Stimulated activated CD4-positive, alpha-beta T cell treated with anti-CD3 and anti-CD28 coated beads, Interleukin-1b, Interleukin-23, amount 100 ng/mL, for 1 hour (primary cell): ENCODE data around the gene KRT83.
"Not testable (repeated sequence)": the region's sequence is repeated elsewhere in the genome, so short reads cannot be mapped to it uniquely, and the experiment has no call there.

Source experiments
- DNase-seq, 2 donors: peaks; one replicate each; pipeline ENCODE4 v3.0.0-alpha.2; 2020; ENCODE audit warnings: low read depth in 2 of 2

The KRT83 gene

DNA sequence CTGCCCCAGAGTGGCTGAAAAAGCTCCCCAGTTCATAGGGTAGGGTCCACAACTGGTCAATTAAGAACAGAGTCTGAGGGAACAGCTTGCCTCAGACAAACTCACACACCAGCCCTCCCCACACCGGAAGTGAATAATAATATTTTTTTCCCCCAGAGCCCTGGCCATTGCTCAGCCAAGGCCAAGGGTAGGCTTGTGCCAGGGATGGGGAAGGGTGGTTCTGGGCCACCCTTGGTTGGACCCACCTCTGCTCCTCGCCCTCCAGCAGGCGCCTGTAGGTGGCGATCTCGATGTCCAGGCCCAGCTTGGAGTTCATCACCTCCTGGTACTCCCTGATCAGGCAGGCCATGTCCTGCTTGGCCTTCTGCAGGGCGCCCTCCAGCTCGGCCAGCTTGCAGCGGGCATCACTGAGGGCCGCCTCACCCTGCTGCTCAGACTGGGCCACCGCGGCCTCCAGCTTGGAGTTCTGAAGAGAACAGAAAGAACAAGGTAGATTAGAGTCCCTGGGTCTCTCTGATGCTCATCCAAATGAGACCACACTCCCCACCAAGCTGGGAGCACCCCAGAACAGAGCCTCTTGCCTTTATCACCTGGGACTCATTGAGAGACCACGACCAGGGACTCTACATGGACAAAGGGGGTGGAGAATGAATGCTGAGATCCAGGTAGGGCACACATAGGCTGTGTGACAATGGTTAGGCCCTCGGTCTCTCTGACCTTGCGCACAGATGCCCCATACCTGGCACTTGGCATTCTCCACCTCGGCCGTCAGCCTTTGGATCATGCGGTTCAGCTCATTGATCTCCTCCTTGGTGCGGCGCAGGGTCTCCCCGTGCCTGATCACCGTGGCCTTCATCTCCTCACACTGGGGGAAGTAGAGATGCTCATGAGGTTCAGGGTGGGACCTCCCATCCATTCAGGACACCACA, 34.1 kb downstream of the KRT83 start:
- DNase-seq, result not testable (repeated sequence)

DNA sequence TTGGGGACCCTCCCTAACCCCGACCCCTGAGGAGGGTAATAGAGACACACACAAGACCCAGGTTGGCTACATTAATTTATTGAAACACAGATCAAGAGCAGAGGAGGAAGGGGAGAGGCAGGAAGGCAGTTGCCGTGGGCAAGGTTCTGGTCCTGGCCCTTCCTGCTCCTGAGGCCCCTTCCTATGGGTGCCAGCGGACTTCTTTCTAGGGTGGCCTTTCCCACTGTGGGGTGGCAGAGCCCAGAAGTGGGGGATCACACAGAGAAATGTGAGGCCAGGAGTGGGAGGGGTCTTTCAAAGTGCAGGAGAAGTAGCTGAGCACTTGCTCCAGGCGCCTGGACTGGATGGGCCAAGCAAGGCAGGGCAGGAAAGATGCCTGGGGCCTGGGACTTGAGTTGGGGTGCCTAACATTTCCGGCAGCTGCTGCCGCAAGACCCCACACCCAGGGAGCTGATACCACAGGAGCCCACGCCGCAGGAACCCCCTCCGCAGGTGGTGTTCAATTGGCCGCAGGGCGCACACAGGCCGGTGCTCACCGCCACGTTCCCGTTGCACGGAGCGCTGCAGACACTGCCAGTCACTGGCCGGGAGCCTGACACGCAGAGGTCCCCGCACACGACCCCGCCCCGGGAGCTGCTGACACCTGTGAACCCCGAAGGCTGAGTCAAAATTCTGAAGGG, 35.2 kb downstream of the KRT83 start:
- DNase-seq, result no peak

DNA sequence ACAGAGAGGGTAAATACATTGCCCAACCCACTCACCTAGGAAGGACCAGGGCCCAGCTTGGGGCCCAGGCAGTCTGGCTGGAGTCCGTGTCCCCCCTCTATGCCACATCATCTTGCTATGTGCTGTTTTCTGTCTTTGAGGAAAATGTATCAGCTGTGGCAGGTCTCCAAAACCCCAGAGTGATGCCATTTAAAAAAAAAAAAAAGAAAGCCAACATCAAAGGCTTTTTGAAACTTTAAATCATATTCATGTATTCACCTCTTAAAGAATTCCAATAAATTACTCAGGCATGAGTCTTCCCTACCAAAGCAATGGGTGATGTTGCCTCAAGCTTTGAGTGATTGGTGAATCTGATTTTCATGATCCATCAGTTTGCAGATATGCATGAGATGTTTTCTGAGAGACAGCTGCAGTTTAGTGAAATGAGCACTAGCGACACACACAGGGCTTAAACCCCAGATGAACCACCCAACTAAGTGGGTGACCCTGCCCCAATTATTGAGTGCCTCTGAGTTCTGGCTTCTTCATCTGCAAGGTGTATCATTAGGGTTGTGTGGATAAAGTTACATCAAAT, 35.9 kb downstream of the KRT83 start:
- DNase-seq, result no peak

DNA sequence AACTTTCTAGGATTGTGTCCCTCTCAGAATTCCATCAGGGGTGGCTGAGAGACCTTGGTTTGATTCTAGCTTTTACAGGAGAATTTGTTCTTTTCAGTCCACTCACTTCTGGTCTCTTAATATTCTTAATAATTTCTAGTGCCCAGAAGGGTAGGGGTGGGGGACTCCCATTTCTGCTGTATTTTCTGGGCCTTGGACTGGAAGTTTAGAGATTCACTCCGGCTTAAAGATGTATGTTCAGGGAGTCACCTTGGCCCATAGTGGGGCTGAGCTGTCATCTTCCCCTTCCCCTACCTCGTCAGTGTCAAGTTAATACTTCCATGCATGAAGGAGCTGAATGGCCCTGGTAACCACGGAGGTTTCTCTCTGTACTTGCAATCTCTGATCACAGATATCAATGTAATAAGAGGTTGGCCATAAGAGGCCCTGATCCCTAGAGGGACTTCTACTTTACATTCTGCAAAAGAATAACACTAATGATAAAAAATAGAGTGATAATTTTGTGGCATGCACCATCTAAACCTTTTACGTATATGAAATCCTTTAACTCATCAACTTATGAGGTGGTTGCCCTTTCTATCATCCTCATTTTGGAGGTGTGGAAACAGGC, 36.5 kb downstream of the KRT83 start:
- DNase-seq, result no peak

DNA sequence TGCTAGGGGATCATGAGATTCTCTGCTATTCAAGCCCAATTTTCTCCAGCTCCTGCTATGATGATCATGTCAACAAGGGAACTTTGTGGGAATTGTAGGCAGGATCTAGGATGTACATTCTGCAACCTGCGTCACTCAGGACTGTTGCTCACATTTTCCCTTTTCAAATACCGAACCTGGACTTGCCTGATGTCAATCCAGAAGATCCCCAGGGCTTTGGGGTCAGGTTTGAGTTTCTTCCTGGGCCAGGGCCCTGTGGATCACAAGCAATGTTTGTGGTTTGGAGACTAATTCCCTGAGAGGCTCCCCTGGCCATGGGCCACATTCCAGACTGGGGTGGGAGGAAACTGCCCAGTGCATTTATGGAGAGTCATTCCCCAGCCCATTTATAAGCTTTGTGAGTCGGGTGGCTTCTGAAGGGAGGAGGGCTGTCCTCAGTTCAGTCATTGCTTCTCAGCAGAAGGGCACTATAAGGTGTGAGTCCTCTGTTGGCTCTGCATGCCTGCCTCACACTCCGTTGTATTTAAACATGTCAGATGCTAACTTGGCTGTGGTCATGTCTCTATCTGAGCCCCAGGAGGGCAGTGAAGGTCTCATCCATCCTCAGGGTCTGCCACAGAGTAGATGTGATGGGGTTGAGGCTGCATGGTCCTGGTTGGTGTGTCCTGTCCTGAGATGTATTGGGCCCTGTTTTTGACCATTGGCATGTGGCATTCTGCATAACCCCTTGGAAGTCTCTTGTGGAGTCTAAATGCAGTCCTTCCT, 40.2 kb downstream of the KRT83 start:
- DNase-seq, result no peak

DNA sequence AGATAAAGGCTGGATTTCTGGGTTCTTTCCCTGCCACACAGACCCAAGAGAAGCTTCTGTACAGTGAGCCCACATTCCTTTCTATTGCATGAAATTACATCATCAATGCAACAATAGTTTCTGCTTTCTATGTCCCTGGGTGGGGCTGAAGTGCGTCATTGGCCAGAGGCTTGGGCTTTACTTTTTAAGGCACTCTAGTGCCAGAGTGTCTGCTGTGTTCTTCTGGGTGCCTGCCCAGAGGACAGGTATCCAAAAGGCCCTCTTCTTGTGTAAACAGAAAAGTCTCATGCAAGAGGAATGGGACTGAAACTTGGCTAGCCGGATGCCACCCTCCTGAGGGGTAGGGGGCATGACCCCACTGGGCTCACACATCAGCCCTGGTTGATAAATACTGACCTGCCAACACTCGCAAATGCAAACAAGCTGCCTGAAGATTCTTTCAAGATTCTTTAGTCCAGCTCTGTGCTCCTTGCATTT, 40.8 kb downstream of the KRT83 start:
- DNase-seq, result no peak

DNA sequence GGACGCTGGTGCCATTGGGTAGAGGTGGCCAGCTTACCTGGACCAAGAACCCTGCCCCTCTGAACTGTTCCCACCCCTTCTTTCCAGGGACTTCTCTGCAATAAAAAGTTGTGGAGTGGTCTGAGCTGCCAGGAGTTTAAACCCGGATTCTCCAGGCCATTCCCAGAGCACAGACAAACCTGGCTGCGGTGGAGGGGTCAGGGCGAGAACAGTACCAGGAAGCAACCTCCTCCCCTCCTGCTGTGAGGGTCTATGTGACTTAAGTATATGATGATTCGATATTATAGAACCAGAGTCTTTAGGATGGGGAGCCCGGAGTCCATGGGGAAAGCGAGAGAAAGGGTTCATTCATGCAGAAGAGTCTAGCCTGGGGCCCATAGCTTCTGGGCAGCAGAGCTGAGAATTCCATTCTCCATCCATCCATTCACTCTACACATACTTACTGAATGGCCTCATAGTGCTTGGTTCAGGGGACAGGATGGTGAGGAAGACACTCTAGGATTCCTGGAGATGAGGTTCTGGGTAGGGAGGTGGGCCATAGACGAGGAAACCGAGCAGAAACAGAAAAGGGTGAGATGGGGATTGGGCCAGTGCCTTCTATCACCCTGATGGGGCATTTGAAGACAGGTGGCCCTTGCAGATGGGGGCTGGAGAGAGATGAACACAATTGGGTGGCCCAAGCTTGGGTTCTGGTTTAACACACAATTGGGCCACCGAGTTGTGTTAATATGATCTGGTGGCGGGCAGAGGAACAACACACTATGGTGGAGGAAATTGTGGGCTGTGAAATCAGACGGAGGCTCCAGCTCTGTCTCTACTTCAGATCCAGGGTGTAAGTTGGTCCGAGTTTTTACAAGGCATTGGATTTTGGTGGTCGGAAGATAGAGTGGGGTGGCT, 41.5 kb downstream of the KRT83 start:
- no peak for DNase-seq

DNA sequence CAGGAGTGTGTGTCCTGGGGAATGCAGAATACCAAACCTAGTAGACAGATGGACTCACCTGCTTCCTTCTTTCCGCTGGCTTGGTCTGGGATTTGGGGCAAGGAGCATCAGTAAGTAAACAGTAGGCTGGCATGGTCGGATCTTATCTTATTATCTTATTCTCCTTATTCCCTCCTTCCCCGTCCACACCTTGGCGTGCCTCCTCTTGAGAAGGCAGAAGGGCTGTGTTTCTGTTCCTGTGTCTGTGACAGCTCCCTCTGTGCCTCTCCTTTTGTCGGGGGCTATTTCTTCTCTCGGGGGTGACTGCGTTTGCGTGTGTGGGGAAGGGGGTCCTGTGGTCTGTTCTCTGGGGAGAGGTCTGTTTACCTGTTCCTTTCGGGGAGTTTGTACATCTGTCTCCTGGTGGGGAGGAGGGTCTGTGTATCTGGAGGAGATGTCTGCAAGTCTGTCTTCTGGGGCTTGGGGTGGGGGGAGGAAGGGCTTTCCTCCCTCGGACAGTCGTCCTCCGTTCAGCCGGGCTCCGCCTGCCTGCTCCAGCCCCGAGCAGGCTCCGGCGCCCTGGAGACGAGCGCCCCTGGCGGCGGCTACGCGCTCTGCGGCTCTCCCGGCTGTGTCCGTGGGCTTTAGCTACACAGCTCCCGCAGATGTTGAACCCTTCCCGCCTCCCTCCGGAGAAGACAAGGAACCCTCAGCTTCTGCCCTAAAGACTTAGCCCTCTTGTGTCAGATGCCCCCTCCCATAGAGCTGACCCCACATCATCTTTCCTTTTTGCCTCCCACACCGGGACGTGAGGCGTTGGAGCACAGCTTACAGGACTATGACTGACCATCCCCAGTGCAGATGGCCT, 42.4 kb downstream of the KRT83 start:
- DNase-seq, result peak; percentile 41 to 63

DNA sequence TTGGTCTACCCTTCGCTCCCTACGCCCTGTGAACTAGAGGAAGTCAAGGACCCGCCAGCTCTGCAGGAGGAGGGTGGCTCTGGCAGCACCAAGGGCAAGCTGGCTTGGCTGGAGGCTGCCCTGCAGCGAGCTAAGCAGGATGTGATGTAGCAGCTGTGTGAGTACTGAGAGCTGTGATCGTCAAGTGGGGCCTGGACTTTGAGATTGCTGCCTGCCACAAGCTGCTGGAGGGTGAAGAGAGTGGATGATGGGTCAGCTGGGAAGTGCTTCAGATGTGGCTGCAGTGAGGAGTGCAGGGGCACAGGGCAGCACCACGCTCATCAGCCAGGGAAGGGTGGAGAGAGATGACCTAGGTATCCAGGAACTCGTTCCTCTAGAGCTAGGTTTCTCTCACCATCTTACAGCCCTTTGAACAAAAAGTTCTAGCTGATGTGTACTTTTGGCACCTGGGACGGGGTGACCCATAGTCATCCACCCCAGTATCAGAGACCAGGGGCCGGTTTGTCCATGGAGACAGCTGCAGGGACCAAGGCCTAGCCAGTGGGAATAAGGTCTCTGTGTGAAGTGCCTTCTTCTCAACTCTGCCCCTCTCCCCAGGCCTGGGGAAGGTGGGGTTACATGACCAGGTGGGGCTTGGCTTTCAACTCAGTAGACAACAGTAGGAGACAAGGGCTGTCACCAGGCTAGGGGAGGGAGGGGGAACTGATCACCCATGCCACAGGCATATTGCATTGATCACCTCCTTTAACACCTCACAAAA, 43.5 kb downstream of the KRT83 start:
- no peak for DNase-seq

DNA sequence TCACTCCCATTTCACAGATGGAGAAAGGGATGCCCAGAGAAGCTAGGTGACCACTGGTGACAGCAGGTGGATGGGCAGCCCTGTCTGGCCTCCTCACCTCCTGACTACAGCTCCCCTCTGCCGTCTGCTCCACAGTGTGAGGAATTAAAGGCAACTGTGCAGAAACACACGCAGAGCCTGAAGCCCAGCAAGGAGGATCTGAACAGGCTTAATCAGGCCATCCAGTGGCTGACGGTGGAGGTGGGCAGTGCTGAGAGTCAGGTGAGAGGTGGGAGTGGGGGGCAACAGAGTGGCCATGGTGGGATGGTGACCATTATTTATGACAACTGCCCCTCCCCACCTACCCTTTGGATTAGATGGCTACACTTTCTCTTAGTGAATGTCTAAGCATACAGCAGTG, 45.5 kb downstream of the KRT83 start:
- DNase-seq, result no peak

DNA sequence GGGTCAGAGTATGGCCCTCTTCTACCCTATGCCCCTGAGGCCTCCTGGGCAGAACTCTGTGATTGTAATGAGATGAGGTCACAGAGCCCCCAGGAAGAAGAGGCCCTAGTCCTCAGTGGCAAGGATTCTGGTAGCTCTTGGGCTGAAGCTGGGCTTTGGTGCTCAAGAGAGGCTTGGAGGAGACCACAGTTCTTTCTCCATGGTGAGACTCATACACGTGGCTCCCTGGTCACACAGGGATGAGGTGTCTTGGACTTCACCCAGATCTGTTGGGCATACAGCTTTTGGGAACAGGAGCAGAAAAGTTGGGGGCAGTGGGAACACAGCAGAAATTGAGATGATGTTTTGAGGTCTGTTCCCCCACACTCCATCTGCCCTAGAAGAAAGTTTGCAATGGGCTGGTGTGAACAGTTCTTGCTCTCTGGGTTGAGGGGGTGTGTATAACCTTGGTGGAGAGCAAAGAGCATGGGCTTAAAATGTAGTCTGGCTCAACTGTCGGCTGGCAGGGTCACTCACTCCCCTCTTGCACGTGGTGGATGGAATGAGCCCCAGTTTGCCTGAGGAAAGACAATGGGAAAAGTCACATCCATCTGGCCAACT, 46.6 kb downstream of the KRT83 start, which contains the start of gene KRT86:
Gene KRT86, plus strand, starts transcription at position 125 of the 600 bp plus-strand sequence. CDS start 27,272 bp downstream, outside the sequence.
- no peak for DNase-seq

DNA sequence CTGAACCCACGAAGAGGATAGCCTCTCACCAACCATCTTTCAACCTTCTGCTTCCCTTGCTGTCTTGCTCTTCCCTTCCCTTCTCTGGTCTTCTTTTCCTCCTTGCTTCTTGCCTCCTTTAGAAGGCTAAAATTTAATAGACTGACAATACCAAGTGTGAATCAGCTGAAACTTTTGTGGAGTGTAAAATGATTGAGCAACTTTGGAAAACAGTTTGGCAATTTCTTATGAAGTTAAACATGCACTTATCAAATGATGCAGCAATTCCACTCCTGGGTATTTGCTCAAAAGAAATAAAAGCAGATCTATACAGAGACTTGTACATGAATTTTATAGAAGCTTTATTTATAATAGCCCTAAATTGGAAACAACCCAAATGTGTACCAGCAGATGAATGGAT, 50.0 kb downstream of the KRT83 start:
- no peak for DNase-seq

DNA sequence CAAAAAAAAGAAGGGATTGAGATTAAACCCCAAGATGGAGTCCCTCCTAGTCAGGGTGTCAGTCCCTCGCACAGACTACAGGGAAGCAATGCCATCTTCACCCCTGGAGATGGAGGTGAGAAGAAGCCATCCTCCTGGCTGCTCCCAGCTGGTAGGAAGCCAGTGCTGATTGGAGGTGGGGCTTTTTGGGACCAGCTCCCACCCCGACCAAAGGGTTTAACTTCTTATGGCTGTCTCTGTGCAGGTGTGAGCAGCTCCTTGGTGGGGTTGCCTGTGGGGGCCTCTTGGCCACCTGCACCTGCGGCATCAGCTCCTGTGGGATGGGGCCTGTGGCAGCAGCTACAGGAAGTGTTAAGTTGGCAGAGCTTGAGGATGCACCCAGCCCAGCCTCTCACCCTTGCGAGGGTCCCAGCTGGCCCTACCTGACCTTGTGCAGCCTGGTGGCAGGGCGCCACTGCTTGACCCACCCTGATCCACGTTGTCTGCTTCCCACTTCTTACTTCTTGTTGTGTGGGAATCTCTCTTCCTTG, 50.6 kb downstream of the KRT83 start:
- DNase-seq, result no peak

DNA sequence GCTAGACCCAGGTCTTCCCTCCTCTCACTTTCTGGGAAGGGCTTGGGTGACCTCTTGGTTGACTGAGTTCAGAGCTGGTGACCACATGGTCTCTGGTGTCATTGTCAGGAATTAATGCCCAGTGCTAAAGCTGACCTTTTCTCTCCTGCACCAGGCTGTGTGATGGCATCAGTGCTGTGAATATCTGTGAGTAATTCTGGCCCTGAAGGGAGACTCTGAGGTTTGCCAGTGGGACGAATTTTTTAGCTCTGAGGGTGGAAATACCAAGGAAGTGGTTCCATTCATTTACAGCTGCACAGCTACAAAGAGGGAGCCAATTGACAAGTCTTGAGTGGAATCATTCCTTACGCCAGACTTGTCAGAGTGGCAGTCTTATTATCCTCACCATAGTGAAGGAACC, 53.0 kb downstream of the KRT83 start:
- no peak for DNase-seq

DNA sequence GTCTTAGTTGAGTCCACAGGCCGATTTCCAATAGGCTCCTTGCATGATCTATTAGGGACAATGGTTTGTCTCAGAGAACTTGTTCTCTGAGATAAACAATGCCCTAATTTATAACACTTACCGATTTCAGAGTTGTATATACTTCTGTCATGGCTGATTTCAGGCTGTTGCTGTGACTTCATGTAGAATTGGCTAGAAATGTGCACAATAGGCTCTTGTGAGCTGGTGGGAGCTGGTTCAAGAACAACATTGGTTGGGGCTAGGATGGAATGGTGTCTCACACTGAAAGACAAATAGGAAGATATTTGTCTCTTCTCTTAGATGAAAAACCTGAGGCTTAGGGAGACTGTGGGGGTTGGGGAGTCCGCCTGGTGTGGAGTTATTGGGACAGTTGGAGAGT, 53.5 kb downstream of the KRT83 start:
- DNase-seq, result no peak

DNA sequence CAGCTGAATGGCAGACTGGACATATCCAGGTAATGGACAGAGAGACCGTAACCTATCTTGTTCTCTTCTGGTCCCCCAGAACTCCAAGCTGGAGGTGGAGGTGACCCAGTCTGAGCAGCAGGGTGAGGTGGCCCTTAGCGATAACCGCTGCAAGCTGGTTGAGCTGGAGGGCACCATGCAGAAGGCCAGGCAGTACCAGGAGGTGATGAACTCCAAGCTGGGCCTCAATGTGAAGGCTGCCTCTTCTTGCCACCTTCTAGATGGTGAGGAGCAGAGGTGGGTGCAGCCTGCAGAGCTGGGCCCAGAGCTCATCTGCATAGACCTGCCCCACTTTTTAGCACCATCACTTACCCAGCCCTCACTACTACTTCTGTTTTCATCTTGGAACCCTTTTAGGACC, 53.9 kb downstream of the KRT83 start:
- no peak for DNase-seq

DNA sequence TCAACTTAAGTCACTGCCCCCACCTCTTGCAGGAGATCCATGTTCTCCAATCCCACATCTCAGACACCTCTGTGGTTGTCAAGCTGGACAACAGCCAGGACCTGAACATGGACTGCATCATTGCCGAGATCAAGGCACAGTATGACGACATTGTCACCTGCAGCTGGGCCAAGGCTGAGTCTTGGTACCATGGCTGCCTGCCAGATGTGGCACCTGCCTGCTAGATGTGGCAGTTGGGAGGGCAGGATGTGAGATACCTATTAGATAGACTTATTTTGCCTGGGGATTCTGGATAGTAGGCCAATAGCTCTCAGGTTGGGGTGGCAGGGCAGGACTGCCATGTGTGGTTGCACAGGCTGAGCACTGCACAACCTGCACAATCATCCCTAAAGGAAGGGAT, 54.7 kb downstream of the KRT83 start:
- no peak for DNase-seq

DNA sequence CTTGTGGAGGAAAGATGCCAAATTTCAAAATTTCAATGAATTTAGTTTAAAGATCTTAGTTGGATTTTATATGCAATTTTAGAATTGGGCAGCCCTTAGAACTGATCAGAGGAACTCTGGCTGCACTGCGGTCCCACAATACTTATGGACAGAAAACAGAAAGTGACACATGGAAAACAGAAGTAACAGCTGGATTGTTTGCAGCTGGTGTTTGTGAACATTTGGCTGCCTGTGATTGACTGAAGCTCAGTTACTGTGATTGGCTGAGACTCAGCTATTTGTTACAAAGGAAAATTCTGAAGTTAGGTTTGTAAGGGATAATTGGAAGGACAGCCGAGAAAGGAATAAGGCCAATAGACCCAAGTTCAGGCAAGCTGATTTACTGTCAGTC, 56.8 kb downstream of the KRT83 start:
- DNase-seq, result no peak
